Measurements from ENCODE around the gene RAB3GAP1. TPM values are rescaled to one million over a fixed set of nuclear protein-coding genes. Genes with fewer than 3 reads are reported as not detected.
A peak's percentile ranks its signal among the peaks of the same experiment; 100 is the strongest.
"Not testable (repeated sequence)": the region's sequence is repeated elsewhere in the genome, so short reads cannot be mapped to it uniquely, and the experiment has no call there.

RAB3GAP1 gene
- polyA plus RNA-seq (ENCODE audit: insufficient read length), result 36.7 TPM

DNA sequence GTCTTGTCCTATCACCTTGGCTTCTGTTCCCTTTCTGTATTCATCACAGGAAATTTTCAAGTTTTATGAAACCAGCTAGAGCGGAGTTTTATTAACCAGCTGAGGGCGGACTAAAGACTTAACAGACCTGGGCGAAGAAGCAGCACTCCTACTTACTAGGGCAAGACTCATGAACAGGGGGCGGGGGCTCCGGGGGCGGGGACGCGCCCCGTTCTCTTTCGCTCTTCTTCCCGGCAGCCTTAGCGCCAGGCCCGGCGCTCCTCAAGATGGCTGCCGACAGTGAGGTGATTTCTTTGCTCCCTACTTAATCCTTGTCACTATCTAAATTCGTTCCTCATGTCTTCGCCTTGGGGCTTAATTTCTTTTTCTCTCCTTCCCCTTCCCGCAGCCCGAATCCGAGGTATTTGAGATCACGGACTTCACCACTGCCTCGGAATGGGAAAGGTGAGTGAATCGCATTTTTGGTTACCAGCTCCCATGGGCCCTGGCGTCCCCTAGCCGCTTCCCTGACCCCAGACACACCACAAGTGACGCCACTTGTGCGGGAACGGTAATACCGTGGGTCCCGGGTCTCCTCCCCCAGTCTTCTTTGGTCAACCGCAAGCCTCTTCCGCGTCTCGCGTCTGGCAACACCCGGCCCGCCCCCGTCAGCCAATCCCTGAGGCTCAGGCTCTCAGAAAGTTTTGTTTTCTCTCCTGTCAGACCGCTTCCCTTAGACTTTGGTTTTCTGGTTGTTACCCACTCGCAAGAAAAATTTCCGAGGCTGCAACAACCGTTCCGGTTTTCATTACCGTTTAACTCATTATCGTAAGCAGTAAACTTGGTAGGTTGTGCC is at the start of gene RAB3GAP1:
Gene RAB3GAP1 (plus strand): TSS at position 251 of the 835 bp plus-strand sequence. CDS start 16 bp downstream, at position 267.
- peak; percentile 81 for DNase-seq

DNA sequence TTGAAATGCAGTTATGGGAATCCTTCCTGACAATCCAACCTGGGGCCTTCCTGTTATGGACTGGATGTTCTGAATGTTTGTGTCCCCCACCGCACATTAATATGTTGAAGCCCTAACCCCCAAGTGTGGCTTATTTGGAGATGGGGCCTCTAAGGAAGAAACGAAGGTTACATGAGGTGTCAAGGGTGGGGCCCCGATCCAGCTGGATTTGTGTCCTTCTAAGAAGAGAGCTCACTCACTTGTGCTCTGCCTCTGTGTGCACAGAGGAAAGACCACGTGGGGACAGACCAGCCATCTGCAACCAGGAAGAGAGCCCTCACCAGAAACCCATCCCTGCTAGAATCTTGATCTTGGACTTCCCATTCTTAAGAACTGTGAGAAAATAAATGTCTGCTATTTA is 49.3 kb upstream of the RAB3GAP1 start:
- DNase-seq, result no peak

DNA sequence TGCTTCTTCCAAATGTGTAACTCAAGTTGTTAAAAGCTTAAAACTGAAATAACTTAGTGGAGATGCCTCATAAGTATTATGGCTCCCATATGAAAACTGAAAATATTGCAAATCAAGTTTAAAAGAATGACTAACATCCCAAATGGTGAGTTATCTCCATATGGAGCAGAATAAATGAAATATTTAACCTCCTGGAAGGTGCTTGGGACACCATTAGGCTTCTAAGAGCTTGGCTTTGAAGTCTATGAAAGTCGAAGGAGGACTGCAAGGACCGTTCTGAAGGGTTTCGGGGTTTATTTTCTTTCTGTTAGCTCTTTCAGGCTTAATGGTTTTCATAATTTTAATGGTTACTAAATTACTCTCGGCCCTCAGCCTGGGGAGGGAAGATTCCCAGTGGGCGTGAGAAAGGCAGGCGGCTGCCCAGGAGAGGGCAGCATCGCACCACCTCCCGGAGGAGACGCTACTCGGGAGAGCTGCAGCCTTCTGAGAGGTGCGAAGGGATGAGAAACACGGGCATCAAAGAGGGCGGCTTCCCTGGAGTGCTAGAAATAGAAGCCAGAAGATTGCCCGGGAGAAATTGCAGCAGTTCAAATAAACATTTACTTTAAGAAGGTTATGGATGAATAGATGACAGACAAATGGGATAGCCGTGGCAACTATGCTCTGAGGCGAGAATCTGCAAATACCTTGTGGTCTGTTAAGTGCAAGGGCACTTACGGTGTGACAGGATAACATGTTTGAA is 47.9 kb upstream of the RAB3GAP1 start:
- peak; percentile 48 for DNase-seq

DNA sequence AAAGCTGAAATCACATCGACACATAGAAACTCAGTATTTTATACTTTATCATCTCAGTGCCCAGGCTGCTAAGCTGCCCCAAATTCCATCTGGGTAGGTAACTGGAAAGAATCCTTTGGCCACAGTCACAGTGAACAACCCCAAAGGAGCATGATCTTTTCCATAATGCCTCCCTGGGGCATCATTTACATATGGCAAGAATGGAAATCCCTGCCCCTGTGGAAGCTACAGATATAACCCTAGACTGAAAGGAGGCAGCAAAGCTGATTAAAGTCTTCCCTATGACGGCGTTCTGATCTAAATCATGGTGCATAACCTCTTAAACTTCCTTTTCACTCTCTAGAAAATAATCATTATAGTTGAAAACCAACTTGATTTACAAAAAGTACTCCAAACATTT is 46.3 kb upstream of the RAB3GAP1 start:
- DNase-seq, result no peak

DNA sequence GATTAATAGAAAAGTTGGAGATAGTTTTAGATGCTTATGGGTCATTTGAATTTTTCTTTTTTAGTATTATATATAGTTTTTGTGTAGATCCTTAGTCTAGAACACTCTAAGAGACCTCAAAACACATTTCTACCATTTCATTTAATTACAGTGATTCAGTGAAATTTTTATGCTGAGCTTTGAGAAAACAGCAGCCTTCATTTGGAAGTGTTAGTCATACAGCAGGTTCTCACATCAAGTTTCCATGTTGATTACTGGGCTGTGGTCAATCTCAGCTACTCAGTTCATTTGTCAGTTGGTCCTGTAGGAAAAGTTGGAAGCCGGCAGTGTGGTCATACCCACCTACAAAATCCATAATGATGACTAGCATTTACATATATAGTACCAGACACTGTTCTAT is 42.8 kb upstream of the RAB3GAP1 start:
- DNase-seq, result no peak

DNA sequence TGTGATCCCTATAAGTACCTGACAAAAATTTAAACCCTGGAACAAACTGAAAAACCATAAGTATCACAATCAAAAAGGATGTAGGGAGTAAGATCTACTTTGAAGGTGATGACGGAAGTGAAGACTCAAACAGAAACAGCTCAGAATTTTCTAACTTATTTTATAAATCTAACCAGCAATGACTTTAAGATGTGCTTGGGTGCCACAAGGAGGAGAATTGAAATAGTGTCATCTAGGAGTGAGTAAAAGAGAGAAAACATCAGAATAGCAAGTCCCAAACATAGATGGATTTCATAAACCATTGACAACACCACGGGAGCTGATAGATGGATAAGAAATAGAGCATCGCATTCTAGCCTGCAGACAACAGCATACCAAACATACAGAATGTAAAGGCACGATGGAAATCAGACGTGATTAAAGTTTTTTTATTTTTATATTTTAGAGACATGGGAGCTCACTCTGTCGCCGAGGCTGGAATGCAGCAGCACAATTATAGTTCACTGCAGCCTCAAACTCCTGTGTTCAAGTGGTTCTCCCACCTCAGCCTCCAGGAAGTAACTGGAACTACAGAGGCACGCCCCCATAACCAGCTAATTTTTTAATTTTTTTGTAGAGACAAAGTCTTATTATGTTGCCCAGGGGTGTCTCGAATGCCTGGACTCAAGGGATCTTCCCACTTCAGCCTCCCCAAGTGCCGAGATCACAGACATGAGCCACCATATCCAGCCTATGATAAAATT is 41.7 kb upstream of the RAB3GAP1 start:
- no peak for DNase-seq

DNA sequence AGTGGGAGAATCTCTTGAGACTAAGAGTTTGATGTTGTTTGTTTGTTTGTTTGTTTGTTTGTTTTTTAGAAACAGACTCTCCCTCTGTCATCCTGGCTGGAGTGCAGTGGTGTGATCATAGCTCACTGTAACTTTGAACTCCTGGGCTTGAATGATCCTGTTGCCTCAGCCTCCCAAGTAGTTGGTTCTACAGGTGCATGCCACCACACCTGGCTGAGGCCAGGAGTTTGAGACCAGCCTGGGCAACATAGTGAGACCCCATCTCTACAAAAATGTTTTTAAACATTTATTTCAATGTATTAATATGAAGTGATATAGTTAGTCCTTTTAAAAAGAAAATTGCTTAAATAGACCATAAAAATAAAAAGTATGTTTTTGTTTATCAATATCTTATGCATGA is 40.5 kb upstream of the RAB3GAP1 start:
- DNase-seq, result no peak

DNA sequence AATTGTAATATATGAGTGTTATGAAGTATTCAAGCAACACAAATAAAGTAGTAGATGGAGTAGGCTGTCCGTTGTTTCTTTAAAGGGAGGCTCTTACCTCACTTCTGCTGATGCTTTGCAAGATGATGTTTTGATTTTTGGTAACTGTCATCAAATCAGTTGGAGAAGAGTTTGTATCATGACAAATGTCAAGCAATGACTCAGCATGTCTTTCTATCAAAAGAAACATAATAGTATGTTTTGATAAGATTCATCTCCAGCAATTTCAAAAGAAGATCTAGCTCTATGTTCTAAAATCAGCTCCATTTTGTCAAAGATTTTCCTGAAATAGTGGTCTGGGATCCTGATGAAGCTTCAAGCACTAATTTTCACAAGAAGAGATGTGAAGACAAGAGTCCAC is 30.5 kb upstream of the RAB3GAP1 start:
- no peak for DNase-seq

DNA sequence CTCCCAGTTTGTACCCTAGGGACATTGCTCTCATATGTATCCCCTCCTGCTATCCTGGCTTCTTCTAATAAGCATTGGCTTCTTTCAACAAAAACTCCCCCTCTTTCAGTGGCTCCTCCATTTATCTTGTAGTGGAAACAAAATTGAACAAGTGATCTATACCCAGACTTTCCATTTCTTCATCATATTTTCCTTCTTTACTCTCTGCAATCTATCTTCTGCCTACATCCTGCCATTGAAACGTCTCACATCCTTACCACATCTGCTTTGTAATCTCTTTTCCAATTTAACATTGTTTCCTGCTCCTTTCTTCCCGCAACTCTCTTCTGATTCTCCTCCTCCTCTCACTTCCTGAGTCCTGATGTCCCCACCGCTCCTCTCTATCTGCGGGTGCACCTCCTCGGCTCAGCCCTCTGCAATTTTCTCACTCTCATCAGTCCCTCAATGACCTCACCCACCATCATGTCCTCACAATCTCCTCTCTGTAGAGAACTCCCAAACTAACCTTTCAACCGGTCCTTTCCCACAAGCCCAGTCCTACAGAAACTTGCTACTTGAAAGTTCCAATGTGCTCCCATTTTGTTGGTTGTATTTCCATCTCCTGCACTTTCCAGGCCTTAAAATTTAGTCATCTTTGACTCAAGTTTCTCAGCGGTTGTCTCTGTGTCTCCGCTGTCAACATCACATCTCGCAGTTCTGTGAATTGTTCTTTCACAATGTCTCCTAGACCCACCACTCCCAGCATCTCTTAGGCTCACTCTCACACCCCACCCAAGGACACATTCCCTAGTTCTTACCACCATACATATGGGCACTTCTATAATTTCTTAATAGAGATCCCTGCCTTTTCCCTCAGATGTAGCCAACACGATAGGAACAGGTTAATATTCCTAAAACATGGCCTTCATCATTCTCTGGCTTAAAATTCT is 28.9 kb upstream of the RAB3GAP1 start:
- no peak for DNase-seq

DNA sequence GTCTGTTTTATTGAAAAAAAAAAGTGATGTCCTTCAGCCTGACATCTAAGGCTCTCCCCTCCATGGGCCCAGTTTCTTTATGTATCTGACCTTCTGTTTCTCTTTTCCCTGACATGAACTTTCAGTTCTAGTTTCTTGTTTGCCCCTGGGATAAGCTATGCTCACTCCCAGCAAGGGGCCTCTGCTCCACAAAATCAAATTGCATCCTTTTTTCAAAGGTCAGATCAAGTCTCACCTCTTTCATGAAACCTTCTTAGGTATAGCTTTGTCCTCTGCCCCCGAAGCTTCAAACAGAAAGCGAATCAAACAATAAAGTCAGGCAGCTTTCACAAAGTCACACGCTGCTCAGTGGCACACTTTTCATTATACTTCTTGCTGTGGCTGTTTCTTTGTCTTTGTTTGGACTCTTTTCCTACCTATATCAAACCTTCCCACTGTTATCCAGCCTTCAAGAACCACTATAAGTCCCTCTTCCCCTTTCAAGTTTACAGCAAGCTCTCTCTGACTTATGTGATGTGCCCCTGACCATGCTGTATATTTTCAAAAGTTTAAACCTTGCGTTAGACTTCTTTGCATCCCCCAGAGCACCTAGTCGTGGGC is 28.1 kb upstream of the RAB3GAP1 start:
- no peak for DNase-seq

DNA sequence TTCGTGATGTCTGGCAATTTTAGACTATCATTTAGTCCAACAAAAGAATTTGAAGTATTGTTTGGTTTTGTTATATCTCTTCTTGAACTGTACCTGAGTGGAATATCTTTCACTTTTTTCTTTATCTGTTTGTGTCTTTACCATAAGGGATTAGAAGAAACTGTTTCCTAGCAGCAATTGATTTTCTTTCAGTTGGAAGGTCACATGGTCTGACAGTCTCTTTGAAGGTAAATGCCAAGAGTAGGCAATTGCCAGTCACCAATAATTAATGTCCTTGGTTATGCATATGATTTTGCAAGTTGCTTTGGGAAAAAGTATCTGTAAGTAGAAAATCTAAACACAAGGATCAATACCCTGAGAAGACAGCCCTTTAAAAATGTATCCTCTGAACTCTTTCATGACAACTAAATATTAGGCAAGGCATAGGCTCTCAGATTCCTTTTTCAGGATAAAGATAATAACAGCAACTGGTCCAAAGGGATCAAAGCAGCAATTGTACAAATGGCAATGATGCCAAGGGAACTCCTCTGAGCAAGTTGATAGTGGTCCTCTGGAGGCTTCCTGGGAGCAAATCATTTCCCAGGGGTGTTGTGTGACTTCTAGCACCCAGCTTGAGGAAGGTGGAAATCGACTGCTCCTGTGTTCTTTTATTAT is 22.5 kb upstream of the RAB3GAP1 start:
- no peak for DNase-seq

DNA sequence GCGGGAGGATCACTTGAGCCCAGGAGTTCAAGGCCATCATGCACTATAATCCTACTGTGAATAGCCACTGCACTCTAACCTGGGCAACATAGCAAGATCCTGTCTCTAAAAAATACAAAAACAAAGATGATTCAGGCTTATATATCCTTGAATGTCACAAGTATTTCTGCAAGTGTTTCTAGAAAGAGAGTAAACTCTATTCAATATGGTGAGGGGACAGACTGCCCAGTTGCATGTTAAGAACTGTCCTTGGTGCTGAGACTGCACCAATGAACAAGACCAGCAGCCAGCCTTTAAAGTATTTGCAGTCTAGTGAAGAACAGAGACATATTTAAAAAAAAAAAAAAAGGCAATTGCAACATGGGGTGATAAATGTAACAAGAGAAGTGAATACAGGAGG is 21.3 kb upstream of the RAB3GAP1 start:
- peak; percentile 13 for DNase-seq

DNA sequence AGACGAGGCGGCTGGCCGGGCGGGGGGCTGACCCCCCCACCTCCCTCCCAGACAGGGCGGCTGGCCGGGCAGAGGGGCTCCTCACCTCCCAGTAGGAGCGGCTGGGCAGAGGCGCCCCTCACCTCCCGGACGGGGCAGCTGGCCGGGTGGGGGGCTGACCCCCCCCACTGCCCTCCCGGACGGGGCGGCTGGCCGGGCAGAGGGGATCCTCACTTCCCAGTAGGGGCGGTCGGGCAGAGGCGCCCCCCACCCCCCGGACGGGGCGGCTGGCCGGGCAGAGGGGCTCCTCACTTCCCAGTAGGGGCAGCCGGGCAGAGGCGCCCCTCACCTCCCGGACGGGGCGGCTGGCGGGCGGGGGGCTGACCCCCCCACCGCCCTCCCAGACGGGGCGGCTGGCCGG is 18.9 kb upstream of the RAB3GAP1 start:
- not testable (repeated sequence) for DNase-seq

DNA sequence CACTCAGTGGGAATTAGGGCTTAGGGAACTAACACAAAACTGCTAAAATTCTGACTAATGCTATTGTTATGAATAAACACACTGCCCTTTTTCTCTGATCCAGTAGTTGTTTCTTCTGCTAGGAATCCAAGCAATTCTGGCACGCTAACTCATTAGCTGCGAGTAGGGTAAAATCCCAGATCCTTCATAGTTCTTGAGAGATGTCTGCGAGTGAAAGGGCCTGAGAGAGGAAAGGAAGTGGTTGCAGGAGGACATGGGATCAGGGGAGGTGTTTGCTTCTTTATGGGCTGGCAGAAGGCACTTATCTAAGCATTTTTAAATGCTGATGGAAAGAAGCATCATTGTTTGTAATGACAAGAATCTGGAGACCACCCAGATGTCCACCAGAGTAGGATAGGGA is 14.3 kb upstream of the RAB3GAP1 start:
- no peak for DNase-seq

DNA sequence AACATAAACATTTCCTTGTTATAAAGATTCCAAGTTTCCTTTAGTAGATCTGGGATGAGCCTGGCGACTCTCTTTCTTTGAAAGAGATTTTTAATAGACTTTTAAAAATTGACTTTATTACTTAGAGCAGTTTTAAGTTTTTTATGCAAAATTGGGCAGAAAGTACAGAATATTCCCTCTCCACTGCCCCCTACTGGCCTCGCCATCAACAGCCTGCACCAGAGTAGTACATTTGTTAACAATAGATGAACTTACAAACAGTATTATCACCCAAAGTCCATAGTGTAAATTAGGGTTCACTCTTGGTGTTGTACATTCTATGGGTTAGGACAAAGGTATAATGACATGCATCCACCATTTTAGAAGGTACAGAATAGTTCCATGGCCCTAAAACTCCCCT is 8.7 kb upstream of the RAB3GAP1 start:
- DNase-seq, result no peak

DNA sequence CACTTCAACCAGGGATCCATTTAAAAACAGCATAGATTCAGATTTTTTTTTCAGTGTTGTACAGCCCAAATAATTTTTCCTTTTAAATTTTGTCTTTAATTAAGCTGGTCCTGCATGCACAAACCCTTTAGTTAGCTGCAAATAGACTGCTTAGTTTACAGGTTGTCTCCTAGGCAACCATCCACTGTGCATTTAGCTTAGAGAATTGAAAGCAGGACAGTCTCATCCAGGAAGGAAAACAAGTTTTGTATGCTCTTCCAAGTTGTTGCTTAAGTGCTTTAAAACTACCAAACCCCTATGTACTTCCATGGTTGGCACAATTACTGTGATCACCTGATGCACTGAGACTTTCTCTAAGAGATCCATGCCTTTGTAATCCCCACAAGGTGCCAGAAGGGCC is 4.8 kb upstream of the RAB3GAP1 start, which contains the start of gene MAP3K19:
Gene MAP3K19 (minus strand): TSS at position 148 of the 400 bp plus-strand sequence. CDS start 22,800 bp downstream, outside the sequence.
- no peak for DNase-seq

DNA sequence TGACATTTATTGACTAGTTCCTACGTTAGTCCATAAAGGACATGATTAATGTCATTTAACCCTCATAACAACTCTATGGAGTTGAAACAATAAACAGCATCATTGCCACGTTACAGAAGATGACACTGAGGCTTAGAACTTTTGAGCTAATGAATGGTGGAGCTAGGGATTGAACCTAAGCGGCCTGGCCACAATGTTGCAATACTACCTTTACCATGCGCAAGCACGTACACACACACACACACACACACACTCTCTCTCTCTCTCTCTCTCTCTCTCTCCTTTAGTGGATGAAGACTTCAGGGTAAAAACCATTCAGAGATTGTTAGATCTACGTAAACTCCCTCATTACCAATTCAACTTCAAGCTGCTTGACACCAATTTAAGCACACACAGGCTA is 4.0 kb upstream of the RAB3GAP1 start:
- no peak for DNase-seq

DNA sequence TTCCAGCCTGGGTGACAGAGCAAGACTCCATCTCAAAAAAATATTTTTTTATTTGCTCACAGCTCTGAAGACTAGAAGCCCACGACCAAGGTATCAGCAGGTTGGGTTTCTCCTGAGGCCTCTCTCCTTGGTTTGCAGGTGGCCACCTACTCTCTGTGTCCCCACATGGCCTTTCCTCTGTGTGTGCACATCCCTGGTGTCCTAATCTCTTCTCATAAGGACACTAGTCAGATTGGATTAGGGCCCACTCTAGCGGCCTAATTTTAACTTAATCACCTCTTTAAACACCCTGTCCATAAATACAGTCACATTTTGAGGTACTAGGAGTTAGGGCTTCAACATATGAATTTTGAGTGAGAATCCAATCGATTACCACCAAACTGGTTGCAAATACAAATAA is 2.0 kb upstream of the RAB3GAP1 start:
- no peak for DNase-seq

DNA sequence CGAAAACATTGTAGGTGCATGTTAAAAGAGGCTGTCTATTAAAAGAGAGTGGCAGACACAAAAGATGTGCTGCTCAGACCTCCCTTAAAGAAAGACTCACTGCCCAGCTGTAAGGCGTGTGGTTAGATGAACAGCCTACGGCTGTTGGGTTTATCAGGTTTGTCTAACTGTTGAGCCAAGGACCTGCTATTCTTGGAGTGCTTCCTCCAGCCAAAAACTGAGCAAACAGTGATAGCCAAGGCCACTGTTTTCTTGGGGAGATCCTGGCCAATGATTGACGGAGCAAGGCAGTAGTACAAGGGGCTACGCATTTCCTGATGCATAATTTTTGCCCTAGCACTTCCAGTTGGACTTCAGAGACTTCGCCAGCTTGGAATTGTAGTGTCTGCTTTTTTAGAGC is 1.4 kb upstream of the RAB3GAP1 start:
- DNase-seq, result no peak

DNA sequence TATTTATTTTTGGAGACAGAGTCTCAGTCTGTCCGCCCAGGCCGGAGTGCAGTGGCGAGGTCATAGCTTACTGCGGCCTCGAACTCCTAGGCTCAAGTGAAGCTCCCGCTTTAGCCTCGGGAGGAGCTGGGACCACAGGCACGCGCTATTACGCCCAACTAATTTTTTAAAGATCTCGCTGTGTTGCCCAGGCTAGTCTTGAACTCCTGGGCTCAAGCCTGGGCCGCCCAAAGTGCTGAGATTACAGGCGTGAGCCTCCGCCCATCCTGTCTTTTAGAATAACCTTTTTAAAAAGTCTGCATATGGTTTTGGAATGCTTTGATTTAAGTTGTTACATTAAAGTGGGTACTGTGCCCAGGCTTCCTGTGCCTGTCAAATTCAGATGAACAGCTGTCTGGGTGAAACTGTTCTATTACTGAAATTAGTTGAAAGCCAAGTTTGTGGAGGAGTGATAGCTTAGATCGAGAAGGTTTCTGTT is 944 bp downstream of the RAB3GAP1 start:
- peak; percentile 6 for DNase-seq

Data from hindlimb muscle (tissue), 1 donor.